AG10803 (cell line): ENCODE data around the gene SMARCA2.

Experiments used
- DNase-seq: peaks from one replicate; pipeline ENCODE4 v3.0.0; 2010; ENCODE audit warnings: low read depth
- H3K4me3 ChIP-seq: 2 replicates; pipeline ENCODE4 v1.5.1; 2011; ENCODE audit warnings: mild to moderate bottlenecking, low read length, control low read depth
- CTCF ChIP-seq: conservative IDR thresholded peaks from 2 replicates; pipeline ENCODE4 v1.5.1; 2011; ENCODE audit warnings: mild to moderate bottlenecking, low read length, control low read depth, inconsistent platforms

The SMARCA2 gene

GRCh38 chr9:2229109-2229721, 214.1 kb downstream of the SMARCA2 start:
- no peak for DNase-seq
- no peak overlapping the region for H3K4me3 ChIP-seq
- TF ChIP-seq CTCF, result no peak

GRCh38 chr9:2230362-2230761, 215.2 kb downstream of the SMARCA2 start:
- no peak for TF ChIP-seq CTCF
- no peak for DNase-seq
- no peak overlapping the region for H3K4me3 ChIP-seq

GRCh38 chr9:2231101-2231500, 216.0 kb downstream of the SMARCA2 start:
- TF ChIP-seq CTCF, result no peak
- DNase-seq, result no peak
- no peak overlapping the region for H3K4me3 ChIP-seq

GRCh38 chr9:2231829-2232228, 216.7 kb downstream of the SMARCA2 start:
- DNase-seq, result peak; percentile 83
- no peak overlapping the region for H3K4me3 ChIP-seq
- no peak for TF ChIP-seq CTCF

GRCh38 chr9:2233274-2233673, 218.1 kb downstream of the SMARCA2 start:
- no peak for DNase-seq
- no peak overlapping the region for H3K4me3 ChIP-seq
- no peak for TF ChIP-seq CTCF

- H3K4me3 ChIP-seq, result no peak overlapping the region
- TF ChIP-seq CTCF, result no peak
- DNase-seq, result peak; percentile 45
These were observed 219.3 kb downstream of the SMARCA2 start for GRCh38 chr9:2234371-2234893.

- H3K4me3 ChIP-seq, result no peak overlapping the region
- TF ChIP-seq CTCF, result no peak
- DNase-seq, result no peak
These were observed 220.5 kb downstream of the SMARCA2 start for GRCh38 chr9:2235623-2236022.
